IMR-90 (cell line): ENCODE measurements around the gene CDC20B. TPM values are rescaled to one million over a fixed set of nuclear protein-coding genes. Genes with fewer than 3 reads are reported as not detected.

Experiments
- ATAC-seq: fragments of 200-7000 bp; cut with Tn5 transposase; 2 replicates; pipeline ENCODE4 v1.9.1; 2020; ENCODE audit warnings: low read depth, mild to moderate bottlenecking, moderate library complexity
- BruUV-seq: library from RNA; stranded (reverse); fragments of 400-500 nt; replicated peaks from 2 replicates; lab custom pipeline; 2021; lab: Mats Ljungman, UMichigan
- CTCF ChIA-PET: fragments of 300-600 bp; formaldehyde crosslinking; extraction: SDS; loops from one replicate; lab custom pipeline; 2021; ENCODE audit warnings: antibody characterized with exemption; lab: Yijun Ruan, JAX
- POLR2A ChIA-PET: fragments of 300-600 bp; sonication (Branson Sonifier 250); formaldehyde crosslinking; loops from one replicate; lab custom pipeline; 2022; ENCODE audit warnings: antibody characterized with exemption; ENCODE audit not compliant: unreplicated experiment; lab: Charles Lee
- DNase-seq: peaks from one replicate; pipeline ENCODE4 v3.0.0; 2013
- H2AFZ ChIP-seq: replicated peaks from 2 replicates; pipeline ENCODE3; 2013; ENCODE audit warnings: low read length, mild to moderate bottlenecking; ENCODE audit not compliant: poor library complexity
- H2AK5ac ChIP-seq: 2 replicates; pipeline ENCODE4 v1.6.1; 2013; ENCODE audit warnings: low read depth, low read length, inconsistent platforms
- H2AK9ac ChIP-seq: replicated peaks from 2 replicates; pipeline ENCODE3; 2013; ENCODE audit warnings: mild to moderate bottlenecking, low read depth, low read length, moderate library complexity; ENCODE audit not compliant: poor library complexity
- H2BK120ac ChIP-seq: 2 replicates; pipeline ENCODE4 v1.6.1; 2013; ENCODE audit warnings: low read depth, low read length, inconsistent platforms
- H2BK15ac ChIP-seq: 3 replicates; pipeline ENCODE4 v1.6.1; 2013; ENCODE audit warnings: low read depth, low read length, inconsistent platforms
- H2BK20ac ChIP-seq: 2 replicates; pipeline ENCODE4 v1.6.1; 2013; ENCODE audit warnings: low read depth, mild to moderate bottlenecking, inconsistent platforms, low read length, moderate library complexity
- H2BK5ac ChIP-seq: 2 replicates; pipeline ENCODE4 v1.6.1; 2013; ENCODE audit warnings: mild to moderate bottlenecking, low read depth, low read length, inconsistent platforms; ENCODE audit not compliant: poor library complexity, severe bottlenecking
- H3K14ac ChIP-seq: replicated peaks from 2 replicates; pipeline ENCODE4 v1.6.1; 2013; ENCODE audit warnings: low read depth, low read length, inconsistent platforms
- H3K18ac ChIP-seq: 2 replicates; pipeline ENCODE4 v1.6.1; 2013; ENCODE audit warnings: low read depth, low read length, control low read depth
- H3K23ac ChIP-seq: 2 replicates; pipeline ENCODE4 v1.6.1; 2013; ENCODE audit warnings: low read depth, low read length, inconsistent platforms
- H3K27ac ChIP-seq: 2 replicates; pipeline ENCODE4 v1.5.1; 2013; ENCODE audit warnings: mild to moderate bottlenecking, control low read depth, low read length; ENCODE audit not compliant: insufficient read depth
- H3K27me3 ChIP-seq: 2 replicates; pipeline ENCODE4 v1.6.1; 2013; ENCODE audit warnings: low read length; ENCODE audit not compliant: control insufficient read depth, insufficient read depth
- H3K36me3 ChIP-seq: 2 replicates; pipeline ENCODE4 v1.6.1; 2013; ENCODE audit warnings: low read length, mixed read lengths; ENCODE audit not compliant: control insufficient read depth, insufficient read depth
- H3K4ac ChIP-seq: 2 replicates; pipeline ENCODE4 v1.6.1; 2013; ENCODE audit warnings: low read depth, low read length, inconsistent platforms
- H3K4me1 ChIP-seq: 2 replicates; pipeline ENCODE4 v1.6.1; 2013; ENCODE audit warnings: low read length, mixed read lengths; ENCODE audit not compliant: control insufficient read depth, insufficient read depth
- H3K4me2 ChIP-seq: 2 replicates; pipeline ENCODE4 v1.6.1; 2013; ENCODE audit warnings: low read depth, mild to moderate bottlenecking, control low read depth, low read length, moderate library complexity
- H3K4me3 ChIP-seq: 2 replicates; pipeline ENCODE4 v1.5.1; 2013; ENCODE audit warnings: low read depth, mild to moderate bottlenecking, control low read depth, low read length, moderate library complexity; ENCODE audit not compliant: insufficient read depth
- H3K56ac ChIP-seq: 2 replicates; pipeline ENCODE4 v1.6.1; 2013; ENCODE audit warnings: low read length, inconsistent platforms; ENCODE audit not compliant: insufficient read depth; ENCODE audit errors: extremely low read depth
- H3K79me1 ChIP-seq, 2 experiments: 2 replicates each; pipeline ENCODE4 v1.6.1; 2013; ENCODE audit warnings: low read length in 2 of 2, inconsistent platforms in 1 of 2, low read depth in 1 of 2
- H3K9ac ChIP-seq: 2 replicates; pipeline ENCODE4 v1.6.1; 2013; ENCODE audit warnings: low read depth, low read length, control low read depth
- H3K9me1 ChIP-seq: 2 replicates; pipeline ENCODE4 v1.6.1; 2013; ENCODE audit warnings: low read length, inconsistent platforms; ENCODE audit not compliant: insufficient read depth
- H3K9me3 ChIP-seq: 2 replicates; pipeline ENCODE4 v1.6.1; 2013; ENCODE audit warnings: low read length; ENCODE audit not compliant: control insufficient read depth, insufficient read depth
- H4K20me1 ChIP-seq: 2 replicates; pipeline ENCODE4 v1.6.1; 2013; ENCODE audit warnings: low read length, inconsistent platforms; ENCODE audit not compliant: insufficient read depth
- H4K5ac ChIP-seq: 2 replicates; pipeline ENCODE4 v1.6.1; 2013; ENCODE audit warnings: mild to moderate bottlenecking, low read depth, low read length, control low read depth
- H4K8ac ChIP-seq, 2 experiments: 2 replicates each; pipeline ENCODE4 v1.6.1; 2013; ENCODE audit warnings: low read depth in 2 of 2, low read length in 2 of 2, control low read depth in 1 of 2, inconsistent platforms in 1 of 2
- H4K91ac ChIP-seq: 2 replicates; pipeline ENCODE4 v1.6.1; 2013; ENCODE audit warnings: low read depth, low read length, inconsistent platforms; ENCODE audit not compliant: insufficient read depth
- BHLHE40 ChIP-seq: fragments of 150-350 bp; IDR thresholded peaks from 2 replicates; pipeline ENCODE4 v1.6.1; 2016; ENCODE audit warnings: mild to moderate bottlenecking, low read depth, low read length
- FOS ChIP-seq: fragments of 150-350 bp; IDR thresholded peaks from 2 replicates; pipeline ENCODE4 v1.6.1; 2016; ENCODE audit warnings: low read depth, low read length
- MAFK ChIP-seq: IDR thresholded peaks from 2 replicates; pipeline ENCODE4 v1.6.1; 2012; ENCODE audit warnings: low read depth, low read length, improper control_type of control experiment
- MAZ ChIP-seq: IDR thresholded peaks from 2 replicates; pipeline ENCODE4 v1.6.1; 2012; ENCODE audit warnings: low read depth, mild to moderate bottlenecking, low read length, improper control_type of control experiment, moderate library complexity, borderline replicate concordance
- MXI1 ChIP-seq: IDR thresholded peaks from 2 replicates; pipeline ENCODE4 v1.6.1; 2012; ENCODE audit warnings: low read depth, mild to moderate bottlenecking, low read length, moderate library complexity, borderline replicate concordance
- NFE2L2 ChIP-seq: fragments of 150-350 bp; IDR thresholded peaks from 2 replicates; pipeline ENCODE4 v1.6.1; 2016; ENCODE audit warnings: low read depth, mild to moderate bottlenecking, low read length
- POLR2A ChIP-seq: IDR thresholded peaks from 2 replicates; pipeline ENCODE4 v1.6.1; 2012; ENCODE audit warnings: mild to moderate bottlenecking, low read depth, low read length
- RFX5 ChIP-seq: IDR thresholded peaks from 2 replicates; pipeline ENCODE4 v1.8.0; 2012; ENCODE audit warnings: low read depth, mild to moderate bottlenecking, low read length, moderate library complexity
- WGBS, 2 experiments: methylation state at CpG; one replicate each; pipeline versions ENCODE4 v1.1.5 to v1.1.7; 2013; ENCODE audit warnings: missing lambda C conversion rate in 2 of 2; ENCODE audit not compliant: insufficient read length in 1 of 2; ENCODE audit errors: extremely low coverage in 2 of 2; 5-methylcytosine and 5-hydroxymethylcytosine counted together
- dilution Hi-C: fragments of 300-500 bp; cut with HindIII; formaldehyde crosslinking; loops from one replicate; pipeline ENCODE4 v1.14.3; 2018; ENCODE audit warnings: low sequenced_read_pairs; ENCODE audit not compliant: unreplicated experiment
- in situ Hi-C: fragments of 300-500 bp; cut with MboI; formaldehyde crosslinking; loops from 3 replicates; pipeline ENCODE4 v1.14.3; 2019; ENCODE audit warnings: low sequenced_read_pairs, inconsistent platforms, mixed read lengths
- intact Hi-C: fragments of 100-400 bp; cut with micrococcal nuclease; formaldehyde crosslinking; loops from 2 replicates; pipeline ENCODE4 v1.10.0; 2022
- polyA plus RNA-seq, 3 experiments: library from polyadenylated mRNA; depleted of rRNA; stranded (reverse); fragments of >200 nt; gene quantifications; 2 replicates each; pipeline ENCODE4 v1.2.3, GENCODE V29; 2012; ENCODE audit warnings: low replicate concordance in 1 of 3
- total RNA-seq: library from RNA; depleted of rRNA; stranded (reverse); fragments of >200 nt; gene quantifications from 2 replicates; pipeline ENCODE4 v1.2.3, GENCODE V29; 2012
- TF ChIP-seq, protein P1 (sequence below): fragments of 150-350 bp; IDR thresholded peaks from 2 replicates; pipeline ENCODE4 v1.6.1; 2017; ENCODE audit warnings: mild to moderate bottlenecking, antibody characterized with exemption, low read length, low read depth

CDC20B gene
- total and polyA plus RNA-seq, 2 of the 4 experiments (the other 2 are of a cell fraction): not detected

DNA sequence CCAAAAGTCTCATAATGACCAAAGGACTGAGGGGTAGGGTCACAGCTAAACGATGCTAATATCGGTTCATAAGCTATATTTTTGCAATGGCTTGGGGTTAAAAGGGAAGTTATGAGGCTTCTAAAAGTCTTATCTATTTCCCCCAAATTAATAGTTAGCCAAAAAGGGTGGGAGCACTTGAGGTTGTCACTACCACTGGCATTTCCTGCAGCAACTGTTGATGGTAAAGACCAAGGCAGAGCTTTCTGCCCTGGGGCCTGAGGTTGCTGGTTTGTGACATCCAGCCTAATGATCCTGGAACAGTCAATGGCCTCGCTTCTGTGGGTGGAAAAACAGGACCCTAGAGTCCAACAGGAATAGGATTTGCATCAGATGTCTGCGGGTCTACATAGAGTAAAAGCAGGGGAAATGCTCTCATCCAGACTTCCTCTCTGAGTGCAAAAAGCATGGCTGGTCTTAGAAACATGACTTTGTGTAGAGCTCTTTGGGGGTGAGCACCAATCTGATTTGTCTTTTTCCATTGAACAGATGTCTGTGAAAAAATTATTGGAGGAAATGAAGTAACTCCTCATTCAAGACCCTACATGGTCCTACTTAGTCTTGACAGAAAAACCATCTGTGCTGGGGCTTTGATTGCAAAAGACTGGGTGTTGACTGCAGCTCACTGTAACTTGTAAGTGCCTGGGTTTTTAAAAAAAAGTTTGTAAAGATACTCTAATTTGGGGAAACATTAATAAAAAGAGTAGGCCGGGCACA, 67.9 kb downstream of the CDC20B start:
- Histone ChIP-seq H3K23ac (no peak overlapping the region), H2BK20ac (no peak overlapping the region), H2BK15ac (no peak overlapping the region), H3K4me1 (no peaks in the 10 kb centered on the region), H2AK5ac (no peak overlapping the region), H3K4ac (no peak overlapping the region), H2AK9ac (no peak overlapping the region), H3K36me3 (no peaks in the 10 kb centered on the region), H4K20me1 (no peaks in the 10 kb centered on the region), H3K9ac (no peak overlapping the region), H3K14ac (no peak overlapping the region), H3K79me1 (no peaks in the 10 kb centered on the region), H3K18ac (no peak overlapping the region), H3K27me3 (peaks cover 26% of the 10 kb centered on the region), H3K4me3 (no peak overlapping the region), H2AFZ (no peak overlapping the region), H4K5ac (no peak overlapping the region), H3K9me3 (no peaks in the 10 kb centered on the region), H4K8ac (no peak overlapping the region), H3K27ac (no peak overlapping the region), H4K91ac (no peak overlapping the region), H3K9me1 (no peaks in the 10 kb centered on the region), H2BK5ac (no peak overlapping the region), H3K56ac (no peak overlapping the region), H3K4me2 (no peak overlapping the region), H2BK120ac (no peak overlapping the region)
- intact Hi-C loops: no loop called here
- BruUV-seq: no TSS peak
- WGBS, 2 experiments: 33% methylated on average over 1 of the region's 5 CpGs; no CpG with 5 or more reads in 1 of the 2 experiments
- no peak for DNase-seq
- no peak for TF ChIP-seq POLR2A
- TF ChIP-seq MXI1: no peak
- no peak for TF ChIP-seq BHLHE40
- TF ChIP-seq RFX5: no peak
- no peak for TF ChIP-seq MAZ
- no peak for TF ChIP-seq MAFK
- no peak for TF ChIP-seq NFE2L2
- TF ChIP-seq, protein P1, sequence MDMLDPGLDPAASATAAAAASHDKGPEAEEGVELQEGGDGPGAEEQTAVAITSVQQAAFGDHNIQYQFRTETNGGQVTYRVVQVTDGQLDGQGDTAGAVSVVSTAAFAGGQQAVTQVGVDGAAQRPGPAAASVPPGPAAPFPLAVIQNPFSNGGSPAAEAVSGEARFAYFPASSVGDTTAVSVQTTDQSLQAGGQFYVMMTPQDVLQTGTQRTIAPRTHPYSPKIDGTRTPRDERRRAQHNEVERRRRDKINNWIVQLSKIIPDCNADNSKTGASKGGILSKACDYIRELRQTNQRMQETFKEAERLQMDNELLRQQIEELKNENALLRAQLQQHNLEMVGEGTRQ: no peak
- no peak for TF ChIP-seq FOS
- dilution Hi-C loops: no loop called here
- ChIA-PET CTCF (interaction anchor here (0.6 kb wide), 1 partner anchor 134 kb away, joined by 3 read pairs; no protein-coding TSS in a partner anchor), POLR2A (no interaction called here)
- ATAC-seq: no peak
- in situ Hi-C loops: no loop called here
